Dermis blood vessel endothelial cell (primary cell): ENCODE measurements around the gene DET1. TPM values are rescaled to one million over a fixed set of nuclear protein-coding genes. Genes with fewer than 3 reads are reported as not detected.
A peak's percentile ranks its signal among the peaks of the same experiment; 100 is the strongest.

Source experiments
- DNase-seq: peaks from one replicate; pipeline ENCODE4 v3.0.0; 2010
- total RNA-seq: library from RNA; depleted of rRNA; stranded (reverse); fragments of >200 nt; gene quantifications from 2 replicates; pipeline ENCODE4 v1.2.3, GENCODE V29; 2014

DET1 gene
- total RNA-seq, 1 donor from 2014 or later: 3.2 TPM

- DNase-seq: peak; percentile 47
These were observed 80.8 kb downstream of the DET1 start for GRCh38 chr15:88465633-88466224.

GRCh38 chr15:88463870-88464532 is 82.5 kb downstream of the DET1 start:
- DNase-seq: no peak

Other genes starting within 250 kb of the DET1 start
- gene MRPL46, start 79.3 kb downstream of the DET1 start, total RNA-seq: 17.0 and 20.3 TPM in 2 replicates
- 38.5 and 47.7 TPM in 2 replicates for gene MRPS11, start 79.0 kb downstream of the DET1 start, total RNA-seq
- 58.9 and 73.0 TPM in 2 replicates for gene AEN, start 74.7 kb upstream of the DET1 start, total RNA-seq
- gene ISG20, start 92.3 kb upstream of the DET1 start, total RNA-seq: 22.2 and 49.4 TPM in 2 replicates